Breast epithelium (tissue), 4 donors: ENCODE results near the gene SPATA16. TPM values are rescaled to one million over a fixed set of nuclear protein-coding genes. Genes with fewer than 3 reads are reported as not detected.
"Not testable (repeated sequence)": the region's sequence is repeated elsewhere in the genome, so short reads cannot be mapped to it uniquely, and the experiment has no call there.

Experiments
- DNase-seq, 2 donors: peaks; one replicate each; pipeline ENCODE4 v3.0.0-alpha.2; 2019; ENCODE audit warnings: low spot score in 2 of 2
- H3K27ac ChIP-seq, 2 donors: fragments of 200-600 bp; sonication (generic) in 1 of 2; one replicate each; pipeline ENCODE4 v1.5.1; 2016 to 2019; ENCODE audit warnings: mild to moderate bottlenecking in 1 of 2
- H3K27me3 ChIP-seq, 2 donors: fragments of 200-600 bp; sonication (generic) in 1 of 2; one replicate each; pipeline versions ENCODE4 v1.5.1 to v1.6.0; 2017 to 2019; ENCODE audit warnings: control low read depth in 1 of 2, mild to moderate bottlenecking in 1 of 2
- H3K36me3 ChIP-seq: fragments of 200-600 bp; one replicate; pipeline ENCODE4 v1.5.1; 2019
- H3K4me1 ChIP-seq, 2 donors: fragments of 200-600 bp; sonication (generic); one replicate each; pipeline ENCODE4 v1.5.1; 2016 to 2019; ENCODE audit warnings: control low read depth in 1 of 2
- H3K4me3 ChIP-seq, 3 donors: fragments of 200-600 bp; sonication (generic); 1 replicate in 2 of 3; 2 replicates in 1 of 3; pipeline ENCODE4 v1.5.1; 2016 to 2019; ENCODE audit warnings: mild to moderate bottlenecking in 3 of 3, moderate library complexity in 2 of 3
- H3K9me3 ChIP-seq, 2 donors: fragments of 200-600 bp; sonication (generic) in 1 of 2; one replicate each; pipeline ENCODE4 v1.5.1; 2016 to 2019; ENCODE audit warnings: control low read depth in 1 of 2
- CTCF ChIP-seq, 3 donors: fragments of 450-650 bp; IDR thresholded peaks; one replicate each; pipeline ENCODE4 v1.5.1; 2016 to 2017; ENCODE audit warnings: antibody characterized with exemption in 3 of 3, mild to moderate bottlenecking in 3 of 3, moderate library complexity in 3 of 3
- POLR2A ChIP-seq: fragments of 450-650 bp; IDR thresholded peaks from one replicate; pipeline ENCODE4 v1.6.1; 2016; ENCODE audit warnings: antibody characterized with exemption, mild to moderate bottlenecking, moderate library complexity
- POLR2AphosphoS5 ChIP-seq, 3 donors: sonication (generic); formaldehyde crosslinking; IDR thresholded peaks; one replicate each; pipeline ENCODE4 v1.6.1; 2017; ENCODE audit warnings: antibody characterized with exemption in 3 of 3
- intact Hi-C: fragments of 100-400 bp; cut with DNase I; formaldehyde crosslinking; loops from one replicate; pipeline ENCODE4 v1.15.1; 2023; ENCODE audit warnings: low total_unique reads
- total RNA-seq, 3 donors: library from RNA; depleted of rRNA; stranded (reverse); fragments of >200 nt; gene quantifications; one replicate each; pipeline ENCODE4 v1.1.0, GENCODE V29; 2016

SPATA16 gene
- total RNA-seq, 3 donors from 2014 or later: not detected

- Histone ChIP-seq H3K9me3 (no peaks in the 10 kb centered on the region), H3K36me3 (no peaks in the 10 kb centered on the region), H3K4me3 (no peak overlapping the region), H3K27ac (no peak overlapping the region), H3K27me3 (no peaks in the 10 kb centered on the region), H3K4me1 (no peaks in the 10 kb centered on the region)
- intact Hi-C loops: no loop called here
- no peak for DNase-seq
- TF ChIP-seq POLR2AphosphoS5 (IDR thresholded peaks at IDR 0.05): no peak
- TF ChIP-seq CTCF (IDR thresholded peaks at IDR 0.05): no peak
- no peak for TF ChIP-seq POLR2A
Observed at GRCh38 chr3:173027429-173027828, 113.6 kb downstream of the SPATA16 start.

GRCh38 chr3:173025941-173026340 lies 115.1 kb downstream of the SPATA16 start:
- no peaks in the 10 kb centered on the region for H3K4me1 ChIP-seq
- no peak overlapping the region for H3K27ac ChIP-seq
- no peaks in the 10 kb centered on the region for H3K36me3 ChIP-seq
- H3K27me3 ChIP-seq: no peaks in the 10 kb centered on the region
- H3K9me3 ChIP-seq: no peaks in the 10 kb centered on the region
- intact Hi-C loops: no loop called here
- no peak for DNase-seq
- TF ChIP-seq POLR2AphosphoS5 (IDR thresholded peaks at IDR 0.05) (no peak), POLR2A (no peak), CTCF (IDR thresholded peaks at IDR 0.05) (no peak)
- no peak overlapping the region for H3K4me3 ChIP-seq

DNA sequence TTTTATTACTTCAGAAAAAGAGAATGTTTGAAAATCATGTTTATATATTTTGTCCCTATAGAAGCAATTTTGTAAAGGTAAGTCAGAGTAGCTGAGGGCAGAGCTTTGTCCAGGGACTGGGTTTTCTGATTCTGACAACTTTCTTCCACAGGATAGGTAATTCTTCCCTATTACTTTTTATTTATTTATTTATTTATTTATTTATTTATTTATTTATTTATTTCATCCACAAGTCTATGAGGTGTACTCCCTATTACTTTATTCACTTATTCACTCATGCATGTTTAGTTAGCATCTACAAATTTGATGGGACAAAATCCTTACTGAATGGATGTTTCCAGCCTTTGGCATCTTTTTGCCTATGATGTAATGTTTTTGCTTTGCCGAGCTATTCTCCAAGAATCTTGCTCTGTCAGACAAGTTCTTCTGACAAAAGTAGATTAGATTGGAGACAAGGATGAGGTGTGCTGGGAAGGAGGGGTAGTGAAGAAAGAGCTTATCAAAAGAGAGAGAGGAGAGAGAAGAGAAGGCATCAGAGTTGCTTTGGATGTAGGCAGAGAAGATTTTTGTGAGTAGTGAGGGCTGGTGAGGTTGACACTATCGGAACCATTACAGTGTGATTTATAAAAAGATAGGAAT lies 119.4 kb downstream of the SPATA16 start:
- no peaks in the 10 kb centered on the region for H3K27me3 ChIP-seq
- no peaks in the 10 kb centered on the region for H3K9me3 ChIP-seq
- H3K36me3 ChIP-seq: no peaks in the 10 kb centered on the region
- no peak for DNase-seq
- TF ChIP-seq POLR2AphosphoS5 (IDR thresholded peaks at IDR 0.05) (no peak), POLR2A (no peak), CTCF (IDR thresholded peaks at IDR 0.05) (no peak)
- no peaks in the 10 kb centered on the region for H3K4me1 ChIP-seq
- H3K4me3 ChIP-seq: no peak overlapping the region
- no peak overlapping the region for H3K27ac ChIP-seq
- intact Hi-C loops: no loop called here

DNA sequence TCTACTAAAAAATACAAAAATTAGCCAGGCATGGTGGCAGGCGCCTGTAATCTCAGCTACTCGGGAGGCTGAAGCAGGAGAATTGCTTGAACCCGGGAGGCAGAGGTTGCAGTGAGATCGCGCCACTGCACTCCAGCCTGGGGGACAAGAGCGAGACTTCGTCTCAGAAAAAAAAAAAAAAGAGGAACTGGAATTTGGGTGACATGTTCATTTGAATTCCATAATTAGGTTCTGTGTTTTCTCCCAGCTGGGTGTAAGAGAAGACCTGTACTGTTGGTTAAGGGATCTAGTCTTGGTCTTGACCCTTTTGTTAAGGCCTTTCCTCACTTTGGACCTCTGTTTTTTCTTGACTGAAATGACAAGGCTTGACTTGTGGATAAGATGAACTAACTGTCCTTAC lies 120.9 kb downstream of the SPATA16 start:
- H3K4me3 ChIP-seq, H3K9me3 ChIP-seq, DNase-seq, H3K27ac ChIP-seq, intact Hi-C loops, H3K27me3 ChIP-seq, H3K4me1 ChIP-seq, H3K36me3 ChIP-seq: not testable (repeated sequence)

DNA sequence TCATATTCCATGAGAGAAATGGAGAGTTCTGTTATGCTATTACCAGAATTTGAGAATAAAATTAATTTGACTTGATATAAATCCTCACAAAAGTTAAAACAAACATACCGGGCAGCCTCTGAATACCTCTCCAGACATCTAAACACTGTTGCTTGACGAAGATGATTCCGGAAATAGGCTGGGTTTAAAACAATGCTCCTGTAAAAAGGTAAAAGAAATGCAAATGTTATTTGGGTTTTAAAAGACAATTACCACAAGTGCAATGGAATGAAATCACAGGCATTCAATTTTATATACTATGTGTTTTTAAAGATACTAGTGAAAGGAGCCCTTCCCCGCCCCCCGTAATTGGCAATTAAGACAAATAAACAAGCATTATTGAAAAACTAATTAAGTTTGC lies 121.7 kb downstream of the SPATA16 start:
- intact Hi-C loops: no loop called here
- TF ChIP-seq POLR2A (no peak), POLR2AphosphoS5 (IDR thresholded peaks at IDR 0.05) (no peak), CTCF (IDR thresholded peaks at IDR 0.05) (no peak)
- Histone ChIP-seq H3K27me3 (no peaks in the 10 kb centered on the region), H3K9me3 (no peaks in the 10 kb centered on the region), H3K36me3 (no peaks in the 10 kb centered on the region), H3K4me1 (no peaks in the 10 kb centered on the region), H3K27ac (no peak overlapping the region), H3K4me3 (no peak overlapping the region)
- DNase-seq: no peak

DNA sequence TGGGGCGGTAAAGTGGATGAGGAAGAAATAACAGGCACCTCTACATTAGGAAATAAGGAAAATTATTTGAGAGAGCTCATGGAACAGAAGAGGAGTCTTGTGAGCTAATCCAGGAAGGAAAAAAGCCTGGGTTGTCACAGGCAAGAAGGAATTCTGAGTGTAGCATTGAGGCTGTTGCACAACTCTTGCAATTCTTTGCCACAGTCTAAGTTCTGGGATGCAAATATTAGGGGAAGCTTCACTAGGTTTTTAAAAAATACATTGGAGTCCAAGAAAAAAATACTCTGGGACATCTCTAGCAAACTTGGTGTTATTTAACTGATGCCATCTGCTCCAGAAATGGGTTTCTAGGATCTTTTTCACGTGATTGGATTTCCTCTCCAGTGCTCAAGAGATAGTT lies 122.3 kb downstream of the SPATA16 start:
- no peaks in the 10 kb centered on the region for H3K4me1 ChIP-seq
- no peaks in the 10 kb centered on the region for H3K9me3 ChIP-seq
- no peak for DNase-seq
- H3K4me3 ChIP-seq: no peak overlapping the region
- no peaks in the 10 kb centered on the region for H3K36me3 ChIP-seq
- intact Hi-C loops: no loop called here
- no peak overlapping the region for H3K27ac ChIP-seq
- no peaks in the 10 kb centered on the region for H3K27me3 ChIP-seq
- no peak for TF ChIP-seq CTCF (IDR thresholded peaks at IDR 0.05)
- TF ChIP-seq POLR2A: no peak
- no peak for TF ChIP-seq POLR2AphosphoS5 (IDR thresholded peaks at IDR 0.05)
